WTC11 (cell line): Measurements from ENCODE around the gene EOMES. TPM values are rescaled to one million over a fixed set of nuclear protein-coding genes. Genes with fewer than 3 reads are reported as not detected.

Source experiments
- ATAC-seq: fragments of 200-7000 bp; cut with Tn5 transposase; 2 replicates; pipeline ENCODE4 v1.10.0; 2021; ENCODE audit warnings: mild to moderate bottlenecking, moderate library complexity
- CTCF ChIA-PET: fragments of 300-600 bp; sonication (Branson Sonifier 250); formaldehyde crosslinking; loops from one replicate; lab custom pipeline; 2021; ENCODE audit warnings: antibody characterized with exemption; lab: Charles Lee
- POLR2A ChIA-PET: fragments of 350-600 bp; sonication (Branson Sonifier 250); formaldehyde crosslinking; loops from one replicate; lab custom pipeline; 2021; ENCODE audit warnings: antibody characterized with exemption; lab: Charles Lee
- DNase-seq: peaks from one replicate; pipeline ENCODE4 v3.0.0; 2021; ENCODE audit warnings: low spot score
- H3K27ac Mint-ChIP-seq: 2 replicates; pipeline ENCODE4 v1.8.0; 2021; ENCODE audit warnings: mixed read lengths
- H3K27me3 Mint-ChIP-seq: 2 replicates; pipeline ENCODE4 v1.8.0; 2021; ENCODE audit warnings: low read depth, mild to moderate bottlenecking, moderate library complexity, mixed read lengths
- H3K36me3 Mint-ChIP-seq: 2 replicates; pipeline ENCODE4 v1.8.0; 2021; ENCODE audit warnings: mixed read lengths
- H3K4me1 Mint-ChIP-seq: 2 replicates; pipeline ENCODE4 v1.8.0; 2022; ENCODE audit warnings: mixed read lengths
- H3K4me3 Mint-ChIP-seq: 2 replicates; pipeline ENCODE4 v1.8.0; 2021; ENCODE audit warnings: mild to moderate bottlenecking, moderate library complexity, mixed read lengths
- H3K9me3 Mint-ChIP-seq: 2 replicates; pipeline ENCODE4 v1.8.0; 2021; ENCODE audit warnings: mixed read lengths
- AFF4 ChIP-seq: sonication (generic); formaldehyde crosslinking; IDR thresholded peaks from 2 replicates; pipeline ENCODE4 v1.8.1; 2023; ENCODE audit warnings: mild to moderate bottlenecking, missing genetic modification reagents, borderline replicate concordance
- AR ChIP-seq: fragments of 250-450 bp; sonication (Bioruptor Pico); IDR thresholded peaks from 2 replicates; pipeline ENCODE4 v1.9.0; 2021; ENCODE audit warnings: mild to moderate bottlenecking
- ATF6 ChIP-seq: sonication (generic); formaldehyde crosslinking; IDR thresholded peaks from 2 replicates; pipeline ENCODE4 v1.8.1; 2023; ENCODE audit warnings: mild to moderate bottlenecking, missing genetic modification reagents
- CREM ChIP-seq: sonication (generic); formaldehyde crosslinking; IDR thresholded peaks from 2 replicates; pipeline ENCODE4 v1.8.1; 2022; ENCODE audit warnings: mild to moderate bottlenecking, missing genetic modification reagents, moderate library complexity
- CTCF ChIP-seq: fragments of 200-600 bp; IDR thresholded peaks from 2 replicates; pipeline ENCODE4 v1.8.0; 2022; ENCODE audit warnings: antibody characterized with exemption
- HMGA2 ChIP-seq: fragments of 250-450 bp; sonication (Bioruptor Pico); IDR thresholded peaks from 2 replicates; pipeline ENCODE4 v1.4.0; 2021; ENCODE audit warnings: mild to moderate bottlenecking, moderate library complexity
- NR1H2 ChIP-seq: sonication (generic); formaldehyde crosslinking; IDR thresholded peaks from 2 replicates; pipeline ENCODE4 v1.9.0; 2021; ENCODE audit warnings: mild to moderate bottlenecking, moderate library complexity, missing genetic modification reagents
- NR2C2 ChIP-seq: sonication (generic); formaldehyde crosslinking; IDR thresholded peaks from 2 replicates; pipeline ENCODE4 v1.8.0; 2022; ENCODE audit warnings: mild to moderate bottlenecking, missing genetic modification reagents
- NR3C1 ChIP-seq: sonication (generic); formaldehyde crosslinking; conservative IDR thresholded peaks from 2 replicates; pipeline ENCODE4 v1.8.1; 2023; ENCODE audit warnings: low read depth, mild to moderate bottlenecking, missing genetic modification reagents
- RELA ChIP-seq: sonication (generic); formaldehyde crosslinking; IDR thresholded peaks from 2 replicates; pipeline ENCODE4 v1.8.1; 2022; ENCODE audit warnings: missing genetic modification reagents, mild to moderate bottlenecking, borderline replicate concordance
- TCF7 ChIP-seq: sonication (generic); formaldehyde crosslinking; IDR thresholded peaks from 2 replicates; pipeline ENCODE4 v1.8.0; 2022; ENCODE audit warnings: mild to moderate bottlenecking, low read depth, missing genetic modification reagents, moderate library complexity
- TEAD1 ChIP-seq: sonication (generic); formaldehyde crosslinking; IDR thresholded peaks from 2 replicates; pipeline ENCODE4 v1.8.0; 2022; ENCODE audit warnings: mild to moderate bottlenecking, missing genetic modification reagents
- ZBTB21 ChIP-seq: sonication (generic); formaldehyde crosslinking; IDR thresholded peaks from 2 replicates; pipeline ENCODE4 v1.8.1; 2023; ENCODE audit warnings: mild to moderate bottlenecking, missing genetic modification reagents, borderline replicate concordance
- ZNF317 ChIP-seq: sonication (generic); formaldehyde crosslinking; IDR thresholded peaks from 2 replicates; pipeline ENCODE4 v1.8.1; 2023; ENCODE audit warnings: low read depth, mild to moderate bottlenecking, moderate library complexity, missing genetic modification reagents, borderline replicate concordance
- ZNF425 ChIP-seq: fragments of 250-450 bp; sonication (Bioruptor Pico); conservative IDR thresholded peaks from 2 replicates; pipeline ENCODE4 v1.9.0; 2021; ENCODE audit warnings: mild to moderate bottlenecking
- ZNF512 ChIP-seq: sonication (generic); formaldehyde crosslinking; IDR thresholded peaks from 2 replicates; pipeline ENCODE4 v1.8.1; 2022; ENCODE audit warnings: missing genetic modification reagents, borderline replicate concordance
- ZNF532 ChIP-seq: fragments of 250-450 bp; sonication (Bioruptor Pico); IDR thresholded peaks from 2 replicates; pipeline ENCODE4 v1.9.0; 2021; ENCODE audit warnings: mild to moderate bottlenecking, borderline replicate concordance
- total RNA-seq: library from RNA; stranded (reverse); gene quantifications from 3 replicates; pipeline ENCODE4 v1.2.3, GENCODE V29; 2021

The EOMES gene
- total RNA-seq, 1 experiment from 2014 or later: 1.4 TPM

GRCh38 chr3:27740854-27741253, 18.7 kb upstream of the EOMES start:
- no peaks in the 10 kb centered on the region for H3K4me1 Mint-ChIP-seq
- CTCF ChIA-PET: no interaction called here
- peaks cover 5% of the 10 kb centered on the region for H3K36me3 Mint-ChIP-seq
- H3K4me3 Mint-ChIP-seq: no peak overlapping the region
- POLR2A ChIA-PET: no interaction called here
- no peak for TF ChIP-seq AFF4 (CRISPR knock-in tag)
- TF ChIP-seq ZNF512 (CRISPR knock-in tag): no peak
- TF ChIP-seq NR1H2 (CRISPR knock-in tag): no peak
- no peak for TF ChIP-seq CREM (CRISPR knock-in tag)
- TF ChIP-seq ATF6 (CRISPR knock-in tag): no peak
- TF ChIP-seq NR3C1 (CRISPR knock-in tag): no peak
- TF ChIP-seq RELA (CRISPR knock-in tag): no peak
- no peak for TF ChIP-seq TCF7 (CRISPR knock-in tag)
- no peak for TF ChIP-seq NR2C2 (CRISPR knock-in tag)
- TF ChIP-seq HMGA2 (CRISPR knock-in tag): no peak
- no peak for TF ChIP-seq ZNF425
- no peak for TF ChIP-seq ZNF532 (CRISPR knock-in tag)
- TF ChIP-seq CTCF: no peak
- no peak for TF ChIP-seq TEAD1
- no peak for TF ChIP-seq ZBTB21 (CRISPR knock-in tag)
- no peak for TF ChIP-seq AR (CRISPR knock-in tag)
- TF ChIP-seq ZNF317 (CRISPR knock-in tag): no peak
- ATAC-seq (no peak), DNase-seq (no peak)
- H3K27ac Mint-ChIP-seq: no peak overlapping the region
- H3K9me3 Mint-ChIP-seq: peaks cover 7% of the 10 kb centered on the region
- peaks cover 6% of the 10 kb centered on the region; the same call in 1 of the 2 replicates for H3K27me3 Mint-ChIP-seq
